Activated naive CD4-positive, alpha-beta T cell treated with anti-CD3 and anti-CD28 coated beads, Interleukin-2, amount 50 U/mL, for 16 hours (primary cell): ENCODE results near the gene TNS2.
A peak's percentile ranks its signal among the peaks of the same experiment; 100 is the strongest.
"Not testable (repeated sequence)": the region's sequence is repeated elsewhere in the genome, so short reads cannot be mapped to it uniquely, and the experiment has no call there.

Experiments used
- DNase-seq: peaks from one replicate; pipeline ENCODE4 v3.0.0-alpha.2; 2020

The TNS2 gene, protein sequence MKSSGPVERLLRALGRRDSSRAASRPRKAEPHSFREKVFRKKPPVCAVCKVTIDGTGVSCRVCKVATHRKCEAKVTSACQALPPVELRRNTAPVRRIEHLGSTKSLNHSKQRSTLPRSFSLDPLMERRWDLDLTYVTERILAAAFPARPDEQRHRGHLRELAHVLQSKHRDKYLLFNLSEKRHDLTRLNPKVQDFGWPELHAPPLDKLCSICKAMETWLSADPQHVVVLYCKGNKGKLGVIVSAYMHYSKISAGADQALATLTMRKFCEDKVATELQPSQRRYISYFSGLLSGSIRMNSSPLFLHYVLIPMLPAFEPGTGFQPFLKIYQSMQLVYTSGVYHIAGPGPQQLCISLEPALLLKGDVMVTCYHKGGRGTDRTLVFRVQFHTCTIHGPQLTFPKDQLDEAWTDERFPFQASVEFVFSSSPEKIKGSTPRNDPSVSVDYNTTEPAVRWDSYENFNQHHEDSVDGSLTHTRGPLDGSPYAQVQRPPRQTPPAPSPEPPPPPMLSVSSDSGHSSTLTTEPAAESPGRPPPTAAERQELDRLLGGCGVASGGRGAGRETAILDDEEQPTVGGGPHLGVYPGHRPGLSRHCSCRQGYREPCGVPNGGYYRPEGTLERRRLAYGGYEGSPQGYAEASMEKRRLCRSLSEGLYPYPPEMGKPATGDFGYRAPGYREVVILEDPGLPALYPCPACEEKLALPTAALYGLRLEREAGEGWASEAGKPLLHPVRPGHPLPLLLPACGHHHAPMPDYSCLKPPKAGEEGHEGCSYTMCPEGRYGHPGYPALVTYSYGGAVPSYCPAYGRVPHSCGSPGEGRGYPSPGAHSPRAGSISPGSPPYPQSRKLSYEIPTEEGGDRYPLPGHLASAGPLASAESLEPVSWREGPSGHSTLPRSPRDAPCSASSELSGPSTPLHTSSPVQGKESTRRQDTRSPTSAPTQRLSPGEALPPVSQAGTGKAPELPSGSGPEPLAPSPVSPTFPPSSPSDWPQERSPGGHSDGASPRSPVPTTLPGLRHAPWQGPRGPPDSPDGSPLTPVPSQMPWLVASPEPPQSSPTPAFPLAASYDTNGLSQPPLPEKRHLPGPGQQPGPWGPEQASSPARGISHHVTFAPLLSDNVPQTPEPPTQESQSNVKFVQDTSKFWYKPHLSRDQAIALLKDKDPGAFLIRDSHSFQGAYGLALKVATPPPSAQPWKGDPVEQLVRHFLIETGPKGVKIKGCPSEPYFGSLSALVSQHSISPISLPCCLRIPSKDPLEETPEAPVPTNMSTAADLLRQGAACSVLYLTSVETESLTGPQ (N-terminal part only)

GRCh38 chr12:53049571-53050318 is at the start of gene TNS2:
Gene TNS2 (plus strand): TSS chr12:53050065. CDS start chr12:53050186, 121 bp downstream.
- DNase-seq: no peak

DNA sequence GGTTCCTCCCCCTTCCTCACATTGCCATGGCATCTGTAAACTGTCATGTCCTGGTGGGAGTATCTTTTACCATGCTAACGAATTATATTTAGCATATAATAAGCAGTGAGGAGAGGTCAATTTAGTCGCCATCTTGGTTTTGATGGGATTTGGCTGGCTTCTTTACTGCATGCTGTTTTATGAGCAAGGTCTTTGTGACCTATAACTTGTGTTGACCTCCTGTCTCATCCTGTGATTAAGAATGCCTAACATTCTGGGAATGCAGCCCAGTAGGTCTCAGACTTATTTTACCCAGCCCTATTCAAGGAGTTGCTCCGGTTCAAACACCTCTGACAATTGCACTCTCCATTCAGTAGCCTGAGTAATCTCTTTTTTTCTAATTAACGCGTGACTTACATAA is 45.7 kb upstream of the TNS2 start:
- no peak for DNase-seq

- no peak for DNase-seq
Observed at GRCh38 chr12:53004582-53004981, 45.3 kb upstream of the TNS2 start.

DNA sequence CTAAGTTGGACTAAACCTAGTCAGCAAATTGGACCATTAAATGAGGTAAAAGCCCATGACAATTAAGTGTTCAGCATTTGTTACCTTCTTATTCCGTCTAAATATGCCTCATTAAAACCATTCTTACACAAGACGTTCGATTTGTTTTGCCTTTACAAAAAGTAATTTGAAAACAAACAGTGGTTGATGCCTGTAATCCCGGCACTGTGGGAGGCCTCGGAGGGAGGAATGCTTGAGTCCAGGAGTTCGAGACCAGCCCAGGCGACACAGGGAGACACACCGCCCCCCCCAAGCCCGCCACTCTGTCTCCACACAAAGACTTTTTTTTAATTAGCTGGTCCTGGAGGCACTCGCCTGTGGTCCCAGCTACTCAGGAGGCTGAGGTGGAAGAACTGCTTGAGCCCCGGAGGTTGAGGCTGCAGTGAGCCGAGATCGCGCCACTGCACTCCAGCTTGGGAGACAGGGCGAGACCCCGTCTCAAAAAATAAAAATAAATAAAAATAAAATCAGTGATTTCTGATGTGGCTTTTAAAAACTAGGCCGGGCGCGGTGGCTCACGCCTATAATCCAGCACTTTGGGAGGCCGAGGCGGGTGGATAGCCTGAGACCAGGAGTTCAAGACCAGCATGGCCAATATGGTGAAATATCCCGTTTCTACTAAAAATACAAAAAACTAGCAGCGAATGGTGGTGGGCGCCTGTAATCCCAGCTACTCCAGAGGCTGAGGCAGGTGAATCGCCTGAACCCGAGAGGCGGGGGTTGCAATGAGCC is 44.5 kb upstream of the TNS2 start:
- no peak for DNase-seq

DNA sequence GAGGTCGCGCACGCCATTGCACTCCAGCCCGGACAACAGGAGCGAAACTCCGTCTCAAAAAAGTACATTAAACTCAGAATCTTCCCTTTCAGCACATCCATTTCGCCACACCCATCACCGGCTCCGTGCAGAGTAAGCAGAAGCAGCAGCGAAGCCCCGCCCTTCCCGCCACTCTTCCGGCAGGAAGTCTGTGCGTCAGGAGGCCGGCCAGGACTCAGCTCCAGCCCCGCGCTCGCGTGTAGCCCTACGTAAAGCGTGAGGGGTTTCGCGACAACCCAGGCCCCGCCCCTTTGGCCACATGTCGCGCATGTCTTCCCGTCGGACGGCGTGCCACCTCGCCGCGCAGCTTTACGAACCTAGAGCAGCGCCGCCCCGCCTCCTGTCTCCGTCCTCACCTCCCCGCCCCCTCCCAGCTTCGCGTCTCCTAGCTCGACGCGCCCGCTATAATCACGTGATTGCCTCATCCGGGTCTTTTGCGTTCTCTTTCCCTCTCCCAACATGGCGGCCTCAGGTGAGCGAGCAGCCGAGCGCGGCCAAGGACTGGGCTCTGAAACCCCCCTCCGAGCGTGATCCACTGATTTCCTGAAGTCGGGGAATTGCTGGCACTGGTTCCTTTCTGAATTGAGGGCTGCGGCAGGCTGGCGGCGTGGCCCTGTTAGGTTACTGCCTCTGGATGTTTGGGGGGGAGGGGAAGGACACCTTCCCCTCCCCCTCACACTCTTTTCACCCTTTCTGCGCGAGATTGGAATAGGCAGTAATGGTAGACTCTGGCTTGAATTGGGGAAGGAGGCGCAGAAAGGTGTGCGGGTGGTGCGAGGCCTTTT is 43.7 kb upstream of the TNS2 start, which contains the start of gene EIF4B:
Gene EIF4B (plus strand): TSS at position 471 of the 824 bp plus-strand sequence. CDS start 28 bp downstream, at position 499.
- DNase-seq: peak; percentile 100

- peak; percentile 89 for DNase-seq
Observed at GRCh38 chr12:53006810-53007309, 43.0 kb upstream of the TNS2 start.

GRCh38 chr12:53007343-53007742 is 42.5 kb upstream of the TNS2 start:
- no peak for DNase-seq

DNA sequence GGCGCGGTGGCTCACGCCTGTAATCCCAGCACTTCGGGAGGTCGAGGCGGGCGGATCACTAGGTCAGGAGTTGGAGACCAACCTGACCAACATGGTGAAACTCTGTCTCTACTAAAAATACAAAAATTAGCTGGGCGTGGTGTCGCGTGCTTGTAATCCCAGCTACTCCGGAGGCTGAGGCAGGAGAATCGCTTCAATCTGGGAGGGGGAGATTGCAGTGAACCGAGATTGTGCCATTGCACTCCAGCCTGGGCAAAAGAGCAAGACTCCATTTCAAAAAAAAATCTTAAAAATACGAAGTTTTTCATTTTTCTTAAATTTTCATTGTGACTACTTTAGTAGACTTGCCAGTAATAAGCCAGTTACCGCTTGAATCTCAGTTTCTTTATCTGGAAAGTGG is 41.1 kb upstream of the TNS2 start:
- DNase-seq: not testable (repeated sequence)

DNA sequence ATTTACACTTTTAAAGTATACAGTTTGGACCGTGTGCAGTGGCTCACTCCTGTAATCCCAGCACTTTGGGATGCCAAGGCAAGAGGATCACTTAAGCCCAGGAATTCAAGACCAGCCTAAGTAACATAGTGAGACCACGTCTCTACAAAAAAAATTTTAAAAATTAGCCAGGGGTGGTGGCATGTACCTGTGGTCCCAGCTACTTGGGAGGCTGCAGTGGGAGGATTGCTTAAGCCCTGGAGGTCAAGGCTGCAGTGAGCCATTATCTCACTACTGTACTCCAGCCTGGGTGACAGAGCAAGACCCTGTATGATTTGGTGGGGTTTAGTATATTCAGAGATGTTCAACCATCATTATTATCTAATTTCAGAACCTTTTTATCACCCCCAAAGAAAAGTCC is 38.9 kb upstream of the TNS2 start:
- no peak for DNase-seq

GRCh38 chr12:53011889-53012288 is 38.0 kb upstream of the TNS2 start:
- DNase-seq: no peak

DNA sequence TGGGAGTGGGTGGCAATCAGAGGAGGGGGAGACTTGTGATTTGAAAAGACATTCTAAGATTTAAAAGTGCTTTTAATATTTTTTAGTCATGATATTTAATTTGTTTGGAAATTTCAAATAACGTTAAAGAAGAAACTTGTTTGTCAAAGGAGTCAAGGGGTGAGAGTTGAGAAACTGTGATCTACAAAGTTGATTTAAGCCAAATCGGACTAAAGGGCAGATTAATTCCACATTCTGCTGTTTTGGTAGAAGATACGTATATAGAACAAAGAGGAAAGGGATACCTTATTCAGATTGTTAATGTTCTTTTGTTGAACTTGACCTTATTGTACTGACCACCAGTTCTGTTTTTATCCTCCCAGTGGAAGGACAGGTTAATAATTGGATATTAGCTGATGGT is 36.9 kb upstream of the TNS2 start:
- no peak for DNase-seq

DNA sequence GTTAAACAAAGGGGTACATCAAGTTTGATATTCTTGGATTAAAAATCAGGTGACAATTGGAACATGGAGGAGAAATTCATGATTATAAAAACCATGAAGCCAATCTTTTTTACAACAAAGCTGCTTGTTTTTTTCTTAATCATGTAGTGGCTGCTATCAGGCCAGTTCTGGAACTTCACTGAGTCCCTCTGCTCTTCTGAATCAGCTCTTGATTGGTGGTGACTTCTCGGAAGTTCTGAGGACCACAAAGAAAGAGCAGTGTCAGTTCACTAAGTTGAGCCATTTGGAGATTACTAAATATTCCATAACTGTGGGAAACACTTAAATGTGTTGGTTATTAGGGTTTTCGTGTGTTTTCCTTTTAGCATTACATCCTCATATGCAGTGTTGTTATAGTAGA is 35.2 kb upstream of the TNS2 start:
- no peak for DNase-seq

DNA sequence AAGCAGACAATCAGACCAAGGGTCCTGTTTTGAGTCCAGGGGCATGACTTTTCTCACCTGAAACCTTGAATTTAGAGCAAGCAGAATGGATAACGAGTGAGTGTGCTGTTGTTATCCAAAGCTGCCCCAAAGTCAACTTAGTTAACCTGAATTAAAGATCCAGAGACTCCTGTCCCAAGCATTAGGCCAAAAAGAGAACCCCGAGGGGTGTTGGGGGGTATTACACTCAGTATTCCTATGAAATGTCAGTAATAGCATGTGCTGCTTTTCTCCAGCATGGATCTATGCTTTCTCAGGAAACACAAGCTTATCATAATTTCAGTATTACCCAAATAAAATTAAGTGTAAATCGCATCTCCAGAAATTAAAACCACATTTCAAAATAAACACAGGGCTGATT is 24.6 kb upstream of the TNS2 start:
- no peak for DNase-seq

DNA sequence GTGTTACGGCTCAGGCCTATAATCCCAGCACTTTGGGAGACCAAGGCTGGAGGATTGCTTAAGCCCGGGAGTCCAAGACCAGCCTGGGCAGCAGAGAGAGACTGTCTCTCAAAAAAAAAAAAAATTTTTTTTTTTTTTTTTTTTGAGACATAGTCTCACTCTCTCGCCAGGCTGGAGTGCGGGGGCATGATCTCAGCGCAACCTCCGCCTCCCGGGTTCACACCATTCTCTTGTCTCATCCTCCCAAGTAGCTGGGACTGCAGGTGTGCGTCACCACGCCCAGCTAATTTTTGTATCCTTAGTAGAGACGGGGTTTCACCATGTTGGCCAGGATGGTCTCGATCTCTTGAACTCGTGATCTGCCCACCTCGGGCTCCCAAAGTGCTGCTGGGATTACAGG is 22.9 kb upstream of the TNS2 start:
- not testable (repeated sequence) for DNase-seq

GRCh38 chr12:53031616-53032015 is 18.2 kb upstream of the TNS2 start:
- DNase-seq: no peak

- DNase-seq: not testable (repeated sequence)
Observed at GRCh38 chr12:53033832-53034231, 16.0 kb upstream of the TNS2 start.

- DNase-seq: no peak
Observed at GRCh38 chr12:53034459-53034858, 15.4 kb upstream of the TNS2 start.

DNA sequence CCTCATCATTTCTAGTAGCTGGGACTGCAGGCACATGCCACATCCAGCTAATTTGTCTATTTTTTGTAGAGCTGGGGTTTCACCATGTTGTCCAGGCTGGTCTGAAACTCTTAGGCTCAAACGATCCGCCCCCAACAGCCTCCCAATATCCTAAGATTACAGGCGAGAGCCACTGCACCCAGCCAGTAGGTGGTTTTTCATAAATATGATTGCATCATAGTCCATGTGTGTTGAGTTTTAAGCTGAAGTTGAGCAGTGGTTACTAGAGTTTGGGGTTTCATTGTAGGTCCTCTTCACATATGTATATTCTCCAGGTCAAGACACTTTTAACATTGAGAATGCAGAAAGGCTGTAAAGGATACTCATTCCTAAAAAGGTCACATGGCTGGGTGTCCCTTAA is 13.1 kb upstream of the TNS2 start:
- DNase-seq: no peak

DNA sequence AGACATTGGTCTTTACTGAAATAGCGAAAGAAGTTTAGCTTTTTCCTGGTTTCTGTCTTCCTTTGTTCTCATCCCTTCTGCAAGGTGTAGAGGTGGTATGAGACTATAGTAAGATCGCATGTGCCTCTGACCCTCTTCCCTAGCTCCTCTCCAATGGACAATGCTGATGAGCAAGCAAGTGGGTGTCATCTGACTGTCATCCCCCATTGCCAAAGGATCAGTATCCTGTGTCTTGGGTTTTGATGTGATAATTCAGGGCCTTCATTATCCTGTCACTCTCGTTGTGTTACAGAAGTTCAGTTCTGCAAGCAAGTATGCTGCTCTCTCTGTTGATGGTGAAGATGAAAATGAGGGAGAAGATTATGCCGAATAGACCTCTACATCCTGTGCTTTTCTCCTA is 10.0 kb upstream of the TNS2 start:
- DNase-seq: no peak
